Type B pancreatic cell (in vitro differentiated cells): ENCODE results near the gene LIMK1. TPM values are rescaled to one million over a fixed set of nuclear protein-coding genes. Genes with fewer than 3 reads are reported as not detected.
A peak's percentile ranks its signal among the peaks of the same experiment; 100 is the strongest.

Experiments used
- DNase-seq: peaks from one replicate; pipeline ENCODE4 v3.0.0; 2021; ENCODE audit warnings: mixed read lengths; ENCODE audit not compliant: unreplicated experiment; ENCODE audit errors: extremely low spot score
- H3K27ac Mint-ChIP-seq: 2 replicates; pipeline ENCODE4 v1.8.0; 2021; ENCODE audit warnings: mild to moderate bottlenecking, mixed read lengths
- H3K27me3 Mint-ChIP-seq: 2 replicates; pipeline ENCODE4 v1.8.0; 2021; ENCODE audit warnings: mixed read lengths
- H3K36me3 Mint-ChIP-seq: 2 replicates; pipeline ENCODE4 v1.8.0; 2021; ENCODE audit warnings: mixed read lengths
- H3K4me1 Mint-ChIP-seq: one replicate; pipeline ENCODE4 v1.8.0; 2021; ENCODE audit warnings: mixed read lengths; ENCODE audit not compliant: unreplicated experiment
- H3K4me3 Mint-ChIP-seq: 2 replicates; pipeline ENCODE4 v1.8.0; 2021; ENCODE audit warnings: mild to moderate bottlenecking, mixed read lengths
- H3K9me3 Mint-ChIP-seq: 2 replicates; pipeline ENCODE4 v1.8.0; 2021; ENCODE audit warnings: mixed read lengths
- total RNA-seq: library from RNA; stranded (reverse); gene quantifications from 2 replicates; pipeline ENCODE4 v1.2.1, GENCODE V29; 2021; ENCODE audit warnings: low replicate concordance
- TF ChIP-seq, protein P1 (sequence below): fragments of 200-600 bp; sonication (generic); conservative IDR thresholded peaks from 2 replicates; pipeline ENCODE4 v1.5.0; 2021; ENCODE audit warnings: antibody characterized with exemption, mild to moderate bottlenecking

Gene LIMK1
- total RNA-seq, 1 donor from 2014 or later, result 46.6 TPM

DNA sequence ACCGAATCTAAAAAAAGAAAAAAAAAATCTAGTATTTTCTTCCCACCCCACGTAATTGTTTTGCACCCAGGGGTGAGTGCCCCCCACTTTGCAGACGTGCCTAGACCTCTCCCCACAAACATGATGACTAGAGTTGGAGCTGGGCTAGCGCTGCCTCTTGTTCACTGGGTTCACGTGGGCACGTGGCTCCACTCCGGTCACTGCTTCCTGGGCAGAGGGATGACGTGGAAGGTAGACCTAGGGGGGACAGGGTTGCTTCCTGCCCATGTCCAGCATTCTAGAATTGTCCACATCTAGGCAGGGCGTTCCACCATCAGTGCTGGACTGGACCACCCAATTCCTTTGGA is 861 bp upstream of the LIMK1 start:
- TF ChIP-seq, protein P1, sequence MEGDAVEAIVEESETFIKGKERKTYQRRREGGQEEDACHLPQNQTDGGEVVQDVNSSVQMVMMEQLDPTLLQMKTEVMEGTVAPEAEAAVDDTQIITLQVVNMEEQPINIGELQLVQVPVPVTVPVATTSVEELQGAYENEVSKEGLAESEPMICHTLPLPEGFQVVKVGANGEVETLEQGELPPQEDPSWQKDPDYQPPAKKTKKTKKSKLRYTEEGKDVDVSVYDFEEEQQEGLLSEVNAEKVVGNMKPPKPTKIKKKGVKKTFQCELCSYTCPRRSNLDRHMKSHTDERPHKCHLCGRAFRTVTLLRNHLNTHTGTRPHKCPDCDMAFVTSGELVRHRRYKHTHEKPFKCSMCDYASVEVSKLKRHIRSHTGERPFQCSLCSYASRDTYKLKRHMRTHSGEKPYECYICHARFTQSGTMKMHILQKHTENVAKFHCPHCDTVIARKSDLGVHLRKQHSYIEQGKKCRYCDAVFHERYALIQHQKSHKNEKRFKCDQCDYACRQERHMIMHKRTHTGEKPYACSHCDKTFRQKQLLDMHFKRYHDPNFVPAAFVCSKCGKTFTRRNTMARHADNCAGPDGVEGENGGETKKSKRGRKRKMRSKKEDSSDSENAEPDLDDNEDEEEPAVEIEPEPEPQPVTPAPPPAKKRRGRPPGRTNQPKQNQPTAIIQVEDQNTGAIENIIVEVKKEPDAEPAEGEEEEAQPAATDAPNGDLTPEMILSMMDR, result no peak
- no peaks in the 10 kb centered on the region for H3K36me3 Mint-ChIP-seq
- DNase-seq, result no peak
- peak overlapping the region; percentile 86 for H3K4me3 Mint-ChIP-seq
- H3K9me3 Mint-ChIP-seq, result no peaks in the 10 kb centered on the region
- peaks cover 10% of the 10 kb centered on the region for H3K4me1 Mint-ChIP-seq
- H3K27me3 Mint-ChIP-seq, result no peaks in the 10 kb centered on the region
- H3K27ac Mint-ChIP-seq, result no peak overlapping the region

DNA sequence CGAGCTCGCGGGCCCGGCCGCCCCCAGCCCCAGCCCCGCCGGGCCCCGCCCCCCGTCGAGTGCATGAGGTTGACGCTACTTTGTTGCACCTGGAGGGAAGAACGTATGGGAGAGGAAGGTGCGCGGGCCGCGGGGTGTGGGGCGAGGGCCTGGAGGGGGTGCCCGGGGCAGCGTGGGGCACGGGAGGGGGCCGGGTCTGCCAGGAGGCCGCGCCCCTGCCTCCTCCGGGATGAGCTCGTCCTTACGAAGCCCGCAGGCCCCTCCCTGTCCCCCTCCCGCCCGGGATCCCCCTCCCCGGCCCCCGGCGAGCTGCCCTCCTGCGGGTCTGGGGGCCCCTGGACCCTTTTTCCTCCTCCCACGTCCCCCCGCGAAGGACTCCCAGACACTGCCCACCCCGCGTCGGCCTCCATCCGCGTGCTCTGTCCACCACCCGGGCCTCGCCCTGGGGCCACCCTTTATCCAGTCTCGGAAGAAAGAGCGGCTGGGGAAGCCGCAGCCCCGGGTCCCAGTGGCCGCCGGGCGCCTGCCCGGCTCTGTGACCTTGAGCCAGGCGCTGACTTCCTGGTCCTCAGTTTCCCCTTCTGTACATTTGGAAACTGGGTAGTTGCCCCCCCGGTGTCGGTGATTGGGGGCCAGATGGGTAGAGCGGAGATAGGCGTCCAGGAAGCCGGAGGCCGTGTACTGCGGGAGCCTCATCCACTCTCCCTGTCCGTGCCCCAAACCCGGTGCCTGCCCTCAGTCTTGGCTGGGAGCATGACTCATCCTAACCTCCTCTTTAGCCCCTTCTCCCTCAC is 521 bp downstream of the LIMK1 start:
- DNase-seq, result no peak
- H3K9me3 Mint-ChIP-seq, result no peaks in the 10 kb centered on the region
- H3K36me3 Mint-ChIP-seq, result peaks cover 5% of the 10 kb centered on the region
- TF ChIP-seq, protein P1, result no peak
- peak overlapping the region; percentile 87 for H3K4me3 Mint-ChIP-seq
- H3K4me1 Mint-ChIP-seq, result peaks cover 3% of the 10 kb centered on the region
- no peaks in the 10 kb centered on the region for H3K27me3 Mint-ChIP-seq
- H3K27ac Mint-ChIP-seq, result peak overlapping the region; percentile 67

- peak overlapping the region; percentile 67 for H3K27ac Mint-ChIP-seq
- H3K9me3 Mint-ChIP-seq, result no peaks in the 10 kb centered on the region
- peaks cover 12% of the 10 kb centered on the region for H3K36me3 Mint-ChIP-seq
- TF ChIP-seq, protein P1, result no peak
- no peaks in the 10 kb centered on the region for H3K4me1 Mint-ChIP-seq
- DNase-seq, result no peak
- no peaks in the 10 kb centered on the region for H3K27me3 Mint-ChIP-seq
- peak overlapping the region; percentile 87 for H3K4me3 Mint-ChIP-seq
Measured at GRCh38 chr7:74084722-74085578, 1.3 kb downstream of the LIMK1 start.

GRCh38 chr7:74087791-74088453 is 4.3 kb downstream of the LIMK1 start:
- no peaks in the 10 kb centered on the region for H3K27me3 Mint-ChIP-seq
- H3K9me3 Mint-ChIP-seq, result no peaks in the 10 kb centered on the region
- no peaks in the 10 kb centered on the region for H3K4me1 Mint-ChIP-seq
- no peak overlapping the region for H3K27ac Mint-ChIP-seq
- TF ChIP-seq, protein P1, result no peak
- DNase-seq, result no peak
- H3K4me3 Mint-ChIP-seq, result no peak overlapping the region
- H3K36me3 Mint-ChIP-seq, result peaks cover 12% of the 10 kb centered on the region

GRCh38 chr7:74092321-74092963 is 8.8 kb downstream of the LIMK1 start:
- DNase-seq, result no peak
- TF ChIP-seq, protein P1, result no peak
- no peak overlapping the region for H3K4me3 Mint-ChIP-seq
- peaks cover 14% of the 10 kb centered on the region for H3K4me1 Mint-ChIP-seq
- H3K36me3 Mint-ChIP-seq, result peaks cover 12% of the 10 kb centered on the region
- H3K9me3 Mint-ChIP-seq, result no peaks in the 10 kb centered on the region
- no peaks in the 10 kb centered on the region for H3K27me3 Mint-ChIP-seq
- H3K27ac Mint-ChIP-seq, result no peak overlapping the region
